MCF 10A (cell line): ENCODE measurements around the gene GALNT13. TPM values are rescaled to one million over a fixed set of nuclear protein-coding genes. Genes with fewer than 3 reads are reported as not detected.

Experiments
- BruUV-seq: library from RNA; stranded (reverse); fragments of 400-500 nt; replicated peaks from 2 replicates; lab custom pipeline; 2021; lab: Mats Ljungman, UMichigan
- CTCF ChIA-PET: fragments of 300-600 bp; sonication (Branson Sonifier 250); formaldehyde crosslinking; extraction: SDS; loops from one replicate; lab custom pipeline; 2021; ENCODE audit warnings: antibody characterized with exemption, inconsistent platforms; lab: Yijun Ruan, JAX
- POLR2A ChIA-PET: fragments of 300-600, 350-650 bp; sonication (Branson Sonifier 250); formaldehyde crosslinking; extraction: SDS; loops from one replicate; lab custom pipeline; 2020; ENCODE audit warnings: antibody characterized with exemption, inconsistent platforms; lab: Yijun Ruan, JAX
- DNase-seq: peaks from one replicate; pipeline ENCODE4 v3.0.0-alpha.2; 2018; ENCODE audit not compliant: unreplicated experiment
- H3K27ac Mint-ChIP-seq: one replicate; pipeline ENCODE4 v1.8.0; 2022; ENCODE audit warnings: mild to moderate bottlenecking, low read depth, mixed read lengths; ENCODE audit not compliant: unreplicated experiment
- H3K27me3 Mint-ChIP-seq: one replicate; pipeline ENCODE4 v1.8.0; 2022; ENCODE audit warnings: mixed read lengths; ENCODE audit not compliant: insufficient read depth, unreplicated experiment
- H3K36me3 Mint-ChIP-seq: one replicate; pipeline ENCODE4 v1.8.0; 2022; ENCODE audit warnings: mild to moderate bottlenecking, moderate library complexity, mixed read lengths; ENCODE audit not compliant: insufficient read depth, unreplicated experiment
- H3K4me1 Mint-ChIP-seq: one replicate; pipeline ENCODE4 v1.8.0; 2022; ENCODE audit warnings: mixed read lengths; ENCODE audit not compliant: insufficient read depth, unreplicated experiment
- H3K4me3 Mint-ChIP-seq: one replicate; pipeline ENCODE4 v1.8.0; 2022; ENCODE audit warnings: mild to moderate bottlenecking, moderate library complexity, mixed read lengths; ENCODE audit not compliant: unreplicated experiment
- H3K9me3 Mint-ChIP-seq: one replicate; pipeline ENCODE4 v1.8.0; 2022; ENCODE audit warnings: mixed read lengths; ENCODE audit not compliant: unreplicated experiment
- CTCF ChIP-seq: fragments of 200-600 bp; IDR thresholded peaks from one replicate; pipeline ENCODE4 v1.8.0; 2022; ENCODE audit warnings: antibody characterized with exemption, mild to moderate bottlenecking; ENCODE audit not compliant: unreplicated experiment
- intact Hi-C: fragments of 100-400 bp; cut with micrococcal nuclease; formaldehyde crosslinking; loops from 2 replicates; pipeline ENCODE4 v1.14.1; 2022
- total RNA-seq: library from RNA; stranded (reverse); gene quantifications from 2 replicates; pipeline ENCODE4 v1.2.3, GENCODE V29; 2022

GALNT13 gene
- total RNA-seq, 1 experiment from 2014 or later = 0.54 TPM

- H3K27ac Mint-ChIP-seq = no peak overlapping the region
- no peak for TF ChIP-seq CTCF
- intact Hi-C loops = no loop called here
- POLR2A ChIA-PET = no interaction called here
- BruUV-seq = no TSS peak
- H3K4me1 Mint-ChIP-seq = no peaks in the 10 kb centered on the region
- H3K4me3 Mint-ChIP-seq = no peak overlapping the region
- H3K36me3 Mint-ChIP-seq = peaks cover 6% of the 10 kb centered on the region
- peaks cover 19% of the 10 kb centered on the region for H3K27me3 Mint-ChIP-seq
- CTCF ChIA-PET = no interaction called here
- no peak for DNase-seq
- H3K9me3 Mint-ChIP-seq = no peaks in the 10 kb centered on the region
Measured at GRCh38 chr2:154338352-154338967, 466.7 kb downstream of the GALNT13 start.

GRCh38 chr2:154343282-154343681 lies 471.6 kb downstream of the GALNT13 start:
- POLR2A ChIA-PET = no interaction called here
- H3K36me3 Mint-ChIP-seq = peaks cover 6% of the 10 kb centered on the region
- H3K4me1 Mint-ChIP-seq = no peaks in the 10 kb centered on the region
- DNase-seq = no peak
- CTCF ChIA-PET = no interaction called here
- intact Hi-C loops = no loop called here
- no TSS peak for BruUV-seq
- TF ChIP-seq CTCF = no peak
- no peak overlapping the region for H3K4me3 Mint-ChIP-seq
- H3K27me3 Mint-ChIP-seq = no peaks in the 10 kb centered on the region
- H3K27ac Mint-ChIP-seq = no peak overlapping the region
- H3K9me3 Mint-ChIP-seq = no peaks in the 10 kb centered on the region

- CTCF ChIA-PET = no interaction called here
- DNase-seq = no peak
- Mint-ChIP-seq H3K36me3 (no peaks in the 10 kb centered on the region), H3K4me3 (no peak overlapping the region), H3K9me3 (no peaks in the 10 kb centered on the region), H3K27ac (no peak overlapping the region), H3K27me3 (no peaks in the 10 kb centered on the region), H3K4me1 (no peaks in the 10 kb centered on the region)
- no TSS peak for BruUV-seq
- no peak for TF ChIP-seq CTCF
- intact Hi-C loops = no loop called here
- POLR2A ChIA-PET = no interaction called here
Measured at GRCh38 chr2:154350911-154351310, 479.2 kb downstream of the GALNT13 start.

- Mint-ChIP-seq H3K4me1 (no peaks in the 10 kb centered on the region), H3K27ac (no peak overlapping the region), H3K27me3 (peaks cover 27% of the 10 kb centered on the region), H3K4me3 (no peak overlapping the region), H3K9me3 (no peaks in the 10 kb centered on the region), H3K36me3 (no peaks in the 10 kb centered on the region)
- CTCF ChIA-PET = no interaction called here
- intact Hi-C loops = no loop called here
- no peak for TF ChIP-seq CTCF
- no TSS peak for BruUV-seq
- POLR2A ChIA-PET = no interaction called here
- DNase-seq = no peak
Measured at GRCh38 chr2:154361276-154361675, 489.6 kb downstream of the GALNT13 start.
